ENCODE measurements around the gene SPOCK1.

The SPOCK1 gene

GRCh38 chr5:137095597-137095996 is 403.5 kb downstream of the SPOCK1 start:
- no peak for DNase-seq

GRCh38 chr5:137092831-137093230 is 406.3 kb downstream of the SPOCK1 start:
- no peak for DNase-seq

- no peak for DNase-seq
These were observed 407.7 kb downstream of the SPOCK1 start for GRCh38 chr5:137091472-137091871.

GRCh38 chr5:137090721-137091120 is 408.4 kb downstream of the SPOCK1 start:
- DNase-seq = no peak

DNA sequence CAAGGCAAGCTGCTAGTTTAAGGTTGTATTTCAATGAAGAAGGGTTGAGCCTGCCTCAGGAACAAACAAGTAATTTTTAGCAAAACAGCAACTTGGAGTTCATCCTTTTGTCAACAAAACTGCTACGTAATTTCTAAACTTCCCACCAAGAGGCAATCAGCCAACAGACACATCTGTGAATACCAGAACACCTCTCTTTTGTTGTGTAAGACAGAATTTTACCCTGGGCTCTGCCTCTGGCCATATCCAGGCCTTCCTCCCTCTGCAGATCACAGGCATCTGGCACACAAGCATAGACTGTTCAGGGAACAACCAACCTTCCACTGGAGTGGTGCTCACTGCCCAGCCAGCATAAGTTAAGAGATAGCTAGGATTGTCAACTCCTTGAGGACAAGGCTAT is 409.0 kb downstream of the SPOCK1 start:
- no peak for DNase-seq

DNA sequence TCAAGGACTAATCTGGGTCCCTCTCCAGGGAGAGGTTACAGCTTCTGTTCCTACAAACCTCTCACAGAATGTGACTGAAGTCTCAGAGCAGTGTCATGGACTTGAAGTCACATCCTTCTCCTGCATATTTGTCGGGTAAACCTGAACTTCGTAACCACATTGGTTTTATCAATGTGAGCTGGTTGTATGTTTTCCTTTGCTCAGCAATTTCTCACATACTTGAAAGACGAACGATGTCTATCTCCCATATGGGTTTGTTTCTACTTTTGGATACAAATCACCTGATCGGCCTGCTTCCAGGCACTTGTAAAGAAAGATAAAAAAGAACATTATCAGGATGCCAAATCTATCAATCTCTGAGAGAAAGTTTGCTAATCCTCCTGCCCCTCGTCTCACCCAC is 411.0 kb downstream of the SPOCK1 start:
- no peak for DNase-seq

DNA sequence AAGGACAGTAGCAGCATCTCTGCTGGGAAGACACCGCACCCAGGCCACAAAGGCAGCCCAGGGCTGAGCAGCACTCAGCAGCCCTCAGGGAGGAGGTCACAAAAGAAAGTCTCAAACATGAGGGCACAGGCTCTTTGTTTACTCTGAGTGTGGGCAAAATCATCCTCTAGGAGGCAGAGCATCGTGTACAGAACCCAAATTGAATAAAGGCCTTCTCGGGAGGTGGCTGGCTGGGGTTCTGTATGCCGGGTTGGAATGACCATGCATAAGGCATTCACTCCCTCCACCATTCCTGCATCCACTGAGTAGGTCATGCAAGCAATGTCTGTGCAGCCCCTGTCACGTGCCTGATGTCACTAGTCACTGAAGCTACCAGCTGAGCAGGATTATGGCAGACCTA is 412.8 kb downstream of the SPOCK1 start:
- no peak for DNase-seq

- no peak for DNase-seq
These were observed 413.9 kb downstream of the SPOCK1 start for GRCh38 chr5:137085206-137085605.

- no peak for DNase-seq
These were observed 415.1 kb downstream of the SPOCK1 start for GRCh38 chr5:137084016-137084415.

DNA sequence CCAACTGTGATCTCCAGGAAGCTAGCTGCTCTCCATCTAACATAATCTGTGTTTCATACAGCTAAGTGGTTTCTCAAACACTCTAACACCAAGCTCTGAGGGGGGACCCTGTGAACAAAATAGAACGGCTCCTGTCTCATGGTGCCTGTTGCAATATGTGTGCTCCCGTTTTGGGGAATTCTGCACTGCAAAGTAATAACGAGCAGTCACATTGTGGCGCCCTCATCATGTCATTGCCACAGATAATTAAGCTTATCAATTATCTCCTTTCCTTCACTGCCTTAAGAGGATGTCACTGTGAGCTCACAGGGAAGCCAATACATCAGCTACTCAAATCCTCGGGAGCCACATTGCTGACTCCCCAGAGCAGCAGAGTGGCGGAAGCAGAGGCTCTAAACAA is 416.2 kb downstream of the SPOCK1 start:
- no peak for DNase-seq

GRCh38 chr5:137078171-137078665 is 420.9 kb downstream of the SPOCK1 start:
- DNase-seq = no peak

GRCh38 chr5:137075163-137075970 is 423.8 kb downstream of the SPOCK1 start:
- DNase-seq = no peak

DNA sequence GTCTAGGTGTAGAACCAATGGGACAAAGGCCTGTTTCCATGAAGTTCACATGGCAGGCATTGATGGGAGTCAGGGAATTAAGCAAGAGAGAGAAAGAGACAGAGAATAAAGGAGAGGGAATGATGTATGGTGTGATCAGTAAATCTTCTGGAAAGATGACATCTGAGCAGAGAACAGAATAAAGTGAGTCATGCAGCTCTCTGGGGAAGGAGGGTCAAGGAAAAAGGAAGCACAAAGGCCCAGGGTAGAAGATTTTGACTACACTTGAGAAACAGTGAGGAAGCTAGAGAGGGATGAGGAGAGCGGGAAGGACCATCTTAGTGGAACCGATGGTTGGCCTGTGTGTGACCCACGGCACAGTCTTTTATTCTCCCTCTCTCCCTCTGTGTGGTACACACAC is 425.9 kb downstream of the SPOCK1 start:
- no peak for DNase-seq

DNA sequence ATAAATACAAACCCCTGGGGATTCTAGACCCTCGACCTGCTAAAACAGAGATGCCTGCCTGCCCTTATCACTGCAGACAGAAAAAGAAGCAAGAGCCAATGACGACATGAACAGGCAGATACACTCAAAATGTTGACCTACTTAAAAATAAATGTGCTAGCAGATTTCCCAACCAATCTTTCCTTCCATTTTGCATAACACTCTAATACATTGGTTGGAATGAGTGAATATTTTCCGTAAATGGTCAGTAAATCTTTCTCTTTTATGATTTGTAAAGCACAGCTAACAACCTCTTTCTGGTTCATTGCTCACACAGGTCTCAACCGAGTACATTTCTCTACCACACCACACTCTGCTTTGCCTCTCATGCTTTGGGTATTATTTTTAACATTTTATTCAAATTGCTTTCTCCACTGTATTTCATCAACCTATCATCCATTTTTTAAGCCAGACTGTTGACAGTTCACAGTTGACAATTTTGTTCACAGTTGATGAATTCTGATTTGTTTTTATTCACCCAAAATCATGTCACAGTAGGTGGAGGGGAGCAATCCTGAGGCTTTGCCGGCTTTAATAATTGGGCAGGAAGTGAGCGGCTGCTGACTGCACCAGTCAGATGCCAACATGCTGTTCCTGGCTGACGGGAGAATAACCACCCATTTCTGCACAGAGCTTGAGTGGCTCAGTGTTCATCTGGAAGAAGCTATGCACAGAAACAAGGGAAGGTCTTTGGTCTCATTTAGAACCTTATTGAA is 426.6 kb downstream of the SPOCK1 start:
- DNase-seq = no peak

GRCh38 chr5:137071931-137072330 is 427.2 kb downstream of the SPOCK1 start:
- no peak for DNase-seq

DNA sequence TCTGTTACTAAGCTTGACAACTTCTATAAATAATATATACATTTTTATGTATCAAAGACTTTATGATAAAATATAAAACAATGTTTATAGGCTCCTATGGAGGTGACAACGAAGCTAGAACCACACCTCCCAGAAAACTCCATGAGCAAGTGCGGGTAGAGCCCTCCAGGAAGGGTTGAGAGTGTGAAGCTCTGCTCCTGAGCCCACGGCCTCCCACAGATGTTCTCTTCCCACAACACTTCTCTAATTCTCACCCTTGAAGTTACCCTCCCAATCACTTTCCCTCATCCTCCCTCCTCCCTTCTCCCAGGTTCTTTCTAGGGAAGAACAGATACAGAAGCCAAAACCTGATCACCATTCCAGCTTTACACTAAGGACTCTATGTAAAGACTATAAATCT is 427.6 kb downstream of the SPOCK1 start:
- no peak for DNase-seq

DNA sequence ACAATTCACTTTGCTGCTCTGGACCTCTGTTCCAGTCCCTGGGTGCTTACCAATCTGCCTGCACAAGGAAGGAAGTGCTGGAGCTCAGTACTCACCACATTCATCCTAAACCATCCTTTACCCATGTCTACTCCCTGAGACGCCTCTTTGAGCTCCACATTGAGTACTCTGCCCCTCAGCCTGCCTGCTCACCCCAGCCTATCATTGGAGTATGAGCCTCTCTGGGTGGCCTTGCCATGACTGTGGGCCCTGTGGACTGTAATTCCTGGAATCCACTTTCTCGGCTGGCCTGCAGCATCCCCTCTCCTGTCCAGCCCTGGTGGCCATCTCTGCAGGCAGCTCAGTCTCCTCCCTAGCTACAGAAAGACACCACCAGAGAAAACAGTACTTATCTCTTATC is 428.6 kb downstream of the SPOCK1 start:
- no peak for DNase-seq

DNA sequence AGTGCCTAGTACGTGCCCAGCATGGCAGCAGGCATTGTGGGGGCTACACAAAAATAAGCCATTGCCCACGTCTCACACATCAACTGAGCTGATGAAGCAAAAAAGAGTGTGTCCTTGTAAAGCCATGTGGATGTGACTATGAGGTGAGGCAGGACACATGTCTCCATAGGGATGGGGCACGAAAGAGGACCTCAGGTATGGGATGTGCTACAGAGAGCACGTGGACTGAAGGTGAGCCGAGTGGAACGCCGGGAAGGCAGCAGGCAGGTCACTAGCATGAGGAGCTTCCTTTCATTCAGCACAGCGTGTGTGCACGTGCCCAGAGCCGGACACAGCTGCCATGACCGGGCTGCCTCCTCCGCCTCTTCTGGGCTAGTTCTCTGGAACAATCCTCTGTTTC is 429.8 kb downstream of the SPOCK1 start:
- DNase-seq = no peak

DNA sequence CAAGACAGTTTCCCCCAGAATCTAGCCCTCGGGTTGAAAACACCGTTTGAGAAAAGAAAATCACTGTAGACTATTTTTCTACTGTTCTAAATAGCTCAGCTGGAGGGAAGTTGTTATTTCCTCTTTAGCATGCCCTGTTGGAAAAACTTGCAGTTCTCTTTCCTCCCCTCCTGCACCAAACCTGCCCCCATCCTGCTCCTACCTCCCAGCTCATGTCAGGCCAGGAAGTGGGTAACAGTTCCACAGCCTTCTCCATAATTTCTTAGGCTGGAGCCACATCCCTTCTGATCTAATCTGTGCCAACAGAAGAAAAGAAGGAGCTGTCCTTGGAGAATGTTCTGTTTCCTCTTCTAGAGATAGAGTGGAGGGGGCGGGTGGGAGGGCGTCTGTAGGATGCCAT is 437.7 kb downstream of the SPOCK1 start:
- no peak for DNase-seq

GRCh38 chr5:137058089-137058488 is 441.0 kb downstream of the SPOCK1 start:
- DNase-seq = no peak

GRCh38 chr5:137056676-137057075 is 442.4 kb downstream of the SPOCK1 start:
- no peak for DNase-seq

DNA sequence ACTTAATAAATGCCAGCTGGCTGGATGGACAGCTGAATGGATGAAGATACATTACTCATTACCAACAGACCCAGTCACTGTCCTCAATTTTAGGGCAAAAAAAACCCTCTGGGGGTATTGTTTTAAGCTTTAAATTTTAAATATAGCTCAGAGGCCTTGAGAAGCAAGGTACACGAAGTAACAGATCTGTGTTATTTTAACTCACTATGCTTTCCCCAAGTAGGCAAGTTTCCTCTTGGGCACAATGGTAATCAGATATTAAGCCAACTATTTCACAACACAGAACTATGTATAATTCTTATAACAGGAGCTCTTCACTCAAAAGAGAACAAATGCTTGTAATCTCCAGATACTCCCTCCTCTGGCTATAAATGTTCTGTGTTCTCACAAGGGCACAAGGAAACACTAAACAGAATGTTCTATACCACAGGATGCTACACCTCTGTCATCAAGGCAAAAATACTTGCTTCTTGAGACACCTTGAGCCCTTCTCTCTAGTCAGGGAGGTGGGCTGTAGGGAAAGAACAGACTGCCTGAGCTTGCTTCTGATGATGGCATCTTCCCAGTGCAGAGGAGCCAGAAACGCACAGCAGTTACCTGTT is 443.8 kb downstream of the SPOCK1 start:
- DNase-seq = no peak

- DNase-seq = no peak
These were observed 444.3 kb downstream of the SPOCK1 start for GRCh38 chr5:137054792-137055191.

DNA sequence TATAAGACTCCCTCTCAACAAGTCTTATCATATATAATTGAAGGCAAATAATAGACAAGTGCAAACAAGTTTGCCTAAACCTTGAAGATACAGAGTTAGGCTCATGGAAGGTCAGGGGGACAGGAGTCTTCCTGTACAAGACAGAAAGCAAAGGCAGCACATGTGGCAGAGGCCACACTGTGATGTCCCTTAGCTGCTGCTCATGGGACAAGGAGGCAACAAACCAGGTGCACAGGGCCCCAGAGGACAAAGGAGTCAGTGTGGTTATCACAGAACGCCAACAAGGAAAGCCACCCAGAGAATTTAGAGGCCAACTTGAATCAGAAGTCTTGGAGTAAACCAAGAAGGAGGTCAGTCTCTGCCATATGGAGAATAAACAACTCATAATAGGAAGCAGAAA is 444.8 kb downstream of the SPOCK1 start:
- no peak for DNase-seq
